Caki2 (cell line): ENCODE measurements around the gene WBP1L. TPM values are rescaled to one million over a fixed set of nuclear protein-coding genes. Genes with fewer than 3 reads are reported as not detected.

Experiments
- DNase-seq: peaks from one replicate; pipeline ENCODE4 v3.0.0-alpha.2; 2015; ENCODE audit warnings: low read depth
- in situ Hi-C: cut with HindIII; loops from 2 replicates; pipeline ENCODE4 v1.10.0; 2016; ENCODE audit warnings: low sequenced_read_pairs, low pct_unique_long_range_greater_than_20kb, mixed read lengths
- total RNA-seq: library from RNA; depleted of rRNA; stranded (reverse); fragments of >200 nt; shearing (Covaris generic); gene quantifications from 2 replicates; pipeline ENCODE4 v1.2.3, GENCODE V29; 2014; ENCODE audit warnings: low replicate concordance

The WBP1L gene
- total RNA-seq, 1 experiment from 2014 or later = 12.7 TPM

- in situ Hi-C loops = no loop called here
- DNase-seq = no peak
These were observed 52.0 kb downstream of the WBP1L start for GRCh38 chr10:102795453-102796406.

DNA sequence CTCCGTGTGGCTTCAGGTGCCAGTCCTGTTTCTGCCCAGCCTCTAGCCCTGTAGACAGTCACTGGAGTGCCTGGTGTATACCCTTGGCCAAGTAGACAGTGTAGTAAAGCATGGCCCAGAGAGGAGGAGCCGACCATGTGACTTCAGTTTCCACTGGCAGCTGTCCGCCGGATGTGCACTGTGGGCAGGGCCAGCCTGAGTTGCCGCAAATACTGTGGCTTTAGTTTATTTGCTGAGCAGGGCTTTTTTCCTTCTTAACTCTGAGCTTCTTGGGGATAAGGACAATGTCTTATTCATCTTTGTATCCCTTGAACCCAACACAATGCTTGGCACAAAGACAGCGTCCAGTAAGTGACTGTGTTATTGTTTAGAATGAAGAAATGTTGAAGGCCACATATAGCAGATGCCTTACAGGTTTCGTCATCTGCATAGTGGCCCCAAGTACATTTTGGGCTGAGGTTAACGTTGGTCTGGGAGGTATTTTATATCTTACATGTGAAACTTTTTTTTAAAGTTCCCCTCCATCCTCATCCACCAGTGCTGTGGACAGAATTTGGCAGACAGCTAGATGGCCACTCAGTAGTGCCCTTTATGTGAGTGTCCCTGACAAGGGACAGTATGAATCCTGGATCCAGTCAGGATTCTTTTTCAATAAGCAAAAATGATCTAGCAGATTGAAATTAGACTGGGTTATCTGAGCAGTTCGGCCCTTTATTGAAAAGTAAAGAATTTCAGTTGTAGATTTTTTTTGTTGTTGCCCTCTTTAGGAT is 52.8 kb downstream of the WBP1L start:
- no peak for DNase-seq
- in situ Hi-C loops = no loop called here

DNA sequence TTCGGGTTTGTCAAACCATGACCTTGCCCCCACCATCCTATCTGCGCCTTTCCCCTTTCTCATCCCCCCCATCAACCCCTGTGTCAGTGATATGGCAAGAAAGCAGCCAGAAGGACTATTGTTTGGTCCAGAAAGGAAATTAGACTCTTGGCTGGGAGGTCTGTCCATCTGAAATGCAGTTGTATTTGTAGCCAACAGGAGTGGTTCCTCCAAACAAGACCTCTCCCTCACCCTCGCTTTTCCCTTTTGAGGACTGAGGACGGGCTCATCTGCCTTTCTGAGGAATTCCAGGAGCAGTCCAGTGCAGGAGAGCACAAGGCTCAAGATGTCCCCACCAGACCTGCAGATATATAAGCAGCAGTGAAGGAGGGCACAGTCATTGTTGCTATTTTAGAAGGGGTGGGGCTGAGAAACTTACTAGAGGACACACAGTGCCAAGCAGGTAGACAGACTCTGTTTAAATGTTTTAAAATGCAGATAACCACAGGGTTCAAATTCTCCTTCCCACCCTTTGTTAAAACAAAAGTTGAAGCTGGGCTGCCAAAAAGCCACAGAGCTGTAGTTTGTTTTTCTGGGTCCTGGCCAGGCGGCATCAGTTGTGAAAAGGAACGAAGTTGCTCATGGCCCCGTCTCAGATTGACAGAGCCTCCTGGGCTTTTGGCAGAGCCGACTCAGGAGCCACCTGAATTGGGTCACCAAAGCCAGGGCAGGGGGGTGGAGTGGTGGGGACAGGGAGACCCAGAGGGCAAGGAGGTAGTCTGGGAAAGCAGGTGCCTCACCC is 56.1 kb downstream of the WBP1L start:
- in situ Hi-C loops = no loop called here
- DNase-seq = no peak

GRCh38 chr10:102800611-102801335 is 57.0 kb downstream of the WBP1L start:
- in situ Hi-C loops = no loop called here
- DNase-seq = no peak

DNA sequence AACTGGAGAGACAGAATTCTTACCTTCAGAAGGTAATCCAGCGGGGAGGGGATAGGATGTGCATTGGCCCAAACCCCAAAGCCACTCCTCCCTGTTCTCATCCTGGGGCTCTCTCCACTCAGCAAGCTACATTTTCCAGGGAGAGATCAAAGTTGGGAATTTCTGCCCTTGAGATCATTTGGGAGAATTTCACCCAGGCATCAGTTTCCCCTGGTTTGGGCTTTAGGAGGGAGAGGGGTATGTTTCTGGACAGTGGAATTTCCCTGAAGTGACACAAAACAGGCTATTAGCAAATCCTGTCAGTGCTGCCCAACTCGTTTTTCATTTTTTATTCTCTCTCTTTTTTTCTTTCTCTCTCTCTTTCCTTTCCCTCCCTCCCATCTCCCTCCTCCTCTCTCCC is 57.7 kb downstream of the WBP1L start:
- in situ Hi-C loops = no loop called here
- DNase-seq = no peak

- in situ Hi-C loops = no loop called here
- DNase-seq = no peak
These were observed 58.2 kb downstream of the WBP1L start for GRCh38 chr10:102801978-102802377.

DNA sequence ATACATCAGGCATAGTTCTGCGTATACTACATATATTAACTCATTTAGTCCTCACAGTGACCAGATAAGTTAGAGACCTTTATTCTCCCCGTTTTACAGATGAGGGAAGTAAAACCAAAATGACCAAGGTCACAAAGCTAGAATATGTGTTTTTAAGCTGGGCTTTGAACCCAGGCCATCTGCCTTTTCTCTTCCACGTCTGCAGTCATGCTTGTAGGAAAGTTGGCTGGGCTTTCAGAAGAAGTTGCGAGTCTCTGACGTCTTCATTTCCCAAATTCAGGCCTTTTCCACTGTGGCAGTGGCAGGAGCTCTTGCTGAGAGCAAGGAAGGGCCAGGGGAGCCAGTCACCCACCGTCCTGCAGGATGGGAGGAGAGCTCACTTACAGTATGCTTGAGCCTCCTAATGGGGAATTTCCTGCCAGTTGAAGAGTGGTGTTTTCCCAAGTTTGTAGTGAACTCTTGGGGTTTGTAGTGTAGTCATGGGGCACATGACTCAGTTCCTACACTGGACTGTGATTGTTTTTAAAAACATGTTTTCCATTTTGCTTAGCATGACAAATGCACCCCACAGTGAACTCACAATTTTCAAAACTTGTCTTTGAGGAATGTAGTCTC is 59.3 kb downstream of the WBP1L start:
- peak; percentile 35 for DNase-seq
- in situ Hi-C loops = no loop called here

DNA sequence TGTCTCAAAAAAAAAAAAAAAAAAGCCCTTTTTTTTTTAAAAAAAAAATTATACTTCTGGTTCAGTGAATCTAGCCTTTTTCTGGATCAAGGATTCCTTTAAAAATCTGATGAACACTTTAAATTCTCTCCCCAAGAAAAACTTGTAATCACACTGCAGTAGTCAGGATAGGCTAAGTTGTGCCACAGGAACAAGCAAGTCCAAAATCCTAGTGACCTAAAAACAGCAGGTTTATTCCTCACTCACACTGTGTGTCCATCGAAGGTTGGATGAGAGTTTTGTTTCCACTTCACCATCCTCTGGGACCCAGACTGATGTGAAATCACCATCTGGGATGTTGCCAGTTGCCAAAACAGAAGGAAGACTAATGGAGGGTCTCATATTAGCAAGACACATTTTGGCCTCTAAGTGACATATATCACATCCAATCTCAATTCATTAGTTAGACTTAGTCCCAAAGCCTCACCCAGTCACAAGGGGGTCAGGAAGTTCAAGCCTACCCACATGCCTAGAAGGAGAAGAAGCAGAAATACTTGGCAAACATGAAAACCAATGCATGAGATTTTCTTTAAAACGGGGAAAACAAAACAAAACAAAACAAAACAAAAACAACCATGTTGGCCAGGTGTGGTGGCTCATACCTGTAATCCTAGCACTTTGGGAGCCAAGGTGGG is 60.8 kb downstream of the WBP1L start:
- no peak for DNase-seq
- in situ Hi-C loops = no loop called here

GRCh38 chr10:102808380-102808779 is 64.6 kb downstream of the WBP1L start:
- DNase-seq = no peak
- in situ Hi-C loops = no loop called here

DNA sequence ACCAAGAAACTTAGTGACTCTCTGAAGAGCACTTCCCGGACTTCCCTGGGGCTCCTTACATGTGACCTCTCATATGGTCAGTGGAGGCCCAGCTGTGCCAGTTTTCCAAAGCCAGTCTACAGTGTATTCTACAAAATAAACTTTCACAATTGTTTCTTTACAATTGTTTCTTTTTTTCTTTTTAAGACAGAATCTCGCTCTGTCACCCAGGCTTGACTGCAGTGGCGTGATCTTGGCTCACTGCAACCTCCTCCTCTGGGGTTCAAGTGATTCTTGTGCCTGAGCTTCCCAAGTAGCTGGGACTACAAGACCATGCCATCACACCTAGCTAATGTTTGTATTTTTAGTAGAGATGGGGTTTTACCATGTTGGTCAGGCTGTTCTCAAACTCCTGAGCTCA is 67.6 kb downstream of the WBP1L start:
- DNase-seq = no peak
- in situ Hi-C loops = no loop called here

DNA sequence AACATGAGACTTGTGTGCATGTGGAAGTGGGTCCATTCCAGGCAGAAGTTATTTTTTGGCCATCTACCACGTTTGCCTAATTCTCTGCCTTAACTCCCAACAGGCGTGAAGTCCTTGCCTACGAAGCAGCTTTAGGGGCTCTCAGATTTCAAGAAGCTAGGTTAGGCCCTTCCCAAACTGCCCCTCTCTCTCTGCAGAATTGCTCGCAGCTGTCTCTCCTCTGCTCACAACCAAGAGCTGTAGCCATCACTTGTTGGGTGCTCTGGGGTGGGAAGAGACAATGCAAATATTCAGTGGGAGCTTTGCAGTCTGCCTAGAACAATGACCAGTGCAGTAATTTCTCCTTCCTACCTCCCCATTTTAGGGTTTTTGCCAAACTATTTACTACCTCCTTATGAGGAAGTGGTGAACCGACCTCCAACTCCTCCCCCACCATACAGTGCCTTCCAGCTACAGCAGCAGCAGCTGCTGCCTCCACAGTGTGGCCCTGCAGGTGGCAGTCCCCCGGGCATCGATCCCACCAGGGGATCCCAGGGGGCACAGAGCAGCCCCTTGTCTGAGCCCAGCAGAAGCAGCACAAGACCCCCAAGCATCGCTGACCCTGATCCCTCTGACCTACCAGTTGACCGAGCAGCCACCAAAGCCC is 68.6 kb downstream of the WBP1L start:
- in situ Hi-C loops = no loop called here
- DNase-seq = no peak

DNA sequence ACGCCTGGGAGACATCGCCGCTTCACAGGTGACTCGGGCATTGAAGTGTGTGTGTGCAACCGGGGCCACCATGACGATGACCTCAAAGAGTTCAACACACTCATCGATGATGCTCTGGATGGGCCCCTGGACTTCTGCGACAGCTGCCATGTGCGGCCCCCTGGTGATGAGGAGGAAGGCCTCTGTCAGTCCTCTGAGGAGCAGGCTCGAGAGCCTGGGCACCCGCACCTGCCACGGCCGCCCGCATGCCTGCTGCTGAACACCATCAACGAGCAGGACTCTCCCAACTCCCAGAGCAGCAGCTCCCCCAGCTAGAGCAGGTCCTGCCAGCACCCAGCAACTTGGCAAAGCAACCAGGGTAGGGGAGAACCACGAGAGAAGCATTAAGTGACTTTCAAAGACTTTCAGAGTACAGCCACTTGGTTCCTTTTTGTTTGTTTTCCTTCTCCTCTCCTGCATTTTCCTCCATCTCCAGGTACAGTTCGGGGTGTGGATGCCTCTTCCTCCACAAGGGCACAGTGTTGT is 69.3 kb downstream of the WBP1L start:
- in situ Hi-C loops = no loop called here

DNA sequence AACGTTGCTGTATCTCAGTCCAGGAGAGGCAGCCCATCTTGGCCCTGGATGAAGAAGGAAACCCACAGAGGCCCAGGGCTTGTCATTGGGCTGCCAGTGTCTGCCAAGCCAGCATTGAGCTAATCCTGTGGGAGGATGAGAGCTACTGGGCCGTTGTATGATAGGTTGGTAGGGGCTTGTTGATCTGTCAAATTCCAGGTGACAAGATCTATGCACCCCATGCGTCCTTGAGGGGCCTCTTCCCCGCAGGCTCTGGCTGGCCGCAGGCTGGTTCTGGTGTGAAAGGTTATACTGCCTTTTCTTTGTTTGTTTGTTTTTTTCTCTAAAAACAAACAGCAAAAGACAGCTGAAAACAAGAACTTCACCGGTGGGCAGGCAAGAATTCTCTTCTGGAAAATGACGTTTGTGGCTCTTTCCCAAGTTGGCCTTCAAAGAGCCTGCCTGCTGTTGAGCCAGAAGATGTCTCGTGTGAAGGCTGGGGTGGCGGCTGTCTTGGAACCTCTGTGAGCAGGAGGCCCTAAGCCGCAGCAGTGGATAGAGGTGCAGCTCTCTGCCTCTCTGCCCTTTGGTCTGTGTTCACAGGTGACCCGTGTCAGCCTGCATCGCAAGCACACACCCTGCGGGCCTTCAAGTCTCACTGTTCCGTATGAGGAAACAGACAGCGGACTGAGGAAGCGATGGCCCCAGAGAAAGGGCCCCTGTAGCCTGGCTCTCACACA is 70.1 kb downstream of the WBP1L start:
- in situ Hi-C loops = no loop called here
- no peak for DNase-seq

More for the DNA sequence above, 69.3 kb downstream of the WBP1L start:
- DNase-seq = no peak

GRCh38 chr10:102814453-102814871 is 70.7 kb downstream of the WBP1L start:
- peak; percentile 40 for DNase-seq

GRCh38 chr10:102814873-102815661 is 71.3 kb downstream of the WBP1L start:
- no peak for DNase-seq
- in situ Hi-C loops = no loop called here

More at GRCh38 chr10:102814453-102814871, 70.7 kb downstream of the WBP1L start:
- in situ Hi-C loops = no loop called here
